GM13976 (cell line): ENCODE results near the gene STK32B.
"Not testable (repeated sequence)": the region's sequence is repeated elsewhere in the genome, so short reads cannot be mapped to it uniquely, and the experiment has no call there.

ENCODE experiments used
- DNase-seq: peaks from one replicate; pipeline ENCODE4 v3.0.0; 2012; ENCODE audit warnings: low spot score
- CTCF ChIP-seq: IDR thresholded peaks from 2 replicates; pipeline ENCODE4 v1.5.1; 2012; ENCODE audit warnings: borderline replicate concordance, mild to moderate bottlenecking; ENCODE audit not compliant: insufficient read depth; ENCODE audit errors: extremely low read depth, missing control alignments, control extremely low read depth
- in situ Hi-C: fragments of 300-500 bp; cut with MboI; formaldehyde crosslinking; loops from one replicate; pipeline ENCODE4 v1.12.0; 2022; ENCODE audit warnings: low sequenced_read_pairs, mixed read lengths, inconsistent platforms; ENCODE audit not compliant: unreplicated experiment

STK32B gene

DNA sequence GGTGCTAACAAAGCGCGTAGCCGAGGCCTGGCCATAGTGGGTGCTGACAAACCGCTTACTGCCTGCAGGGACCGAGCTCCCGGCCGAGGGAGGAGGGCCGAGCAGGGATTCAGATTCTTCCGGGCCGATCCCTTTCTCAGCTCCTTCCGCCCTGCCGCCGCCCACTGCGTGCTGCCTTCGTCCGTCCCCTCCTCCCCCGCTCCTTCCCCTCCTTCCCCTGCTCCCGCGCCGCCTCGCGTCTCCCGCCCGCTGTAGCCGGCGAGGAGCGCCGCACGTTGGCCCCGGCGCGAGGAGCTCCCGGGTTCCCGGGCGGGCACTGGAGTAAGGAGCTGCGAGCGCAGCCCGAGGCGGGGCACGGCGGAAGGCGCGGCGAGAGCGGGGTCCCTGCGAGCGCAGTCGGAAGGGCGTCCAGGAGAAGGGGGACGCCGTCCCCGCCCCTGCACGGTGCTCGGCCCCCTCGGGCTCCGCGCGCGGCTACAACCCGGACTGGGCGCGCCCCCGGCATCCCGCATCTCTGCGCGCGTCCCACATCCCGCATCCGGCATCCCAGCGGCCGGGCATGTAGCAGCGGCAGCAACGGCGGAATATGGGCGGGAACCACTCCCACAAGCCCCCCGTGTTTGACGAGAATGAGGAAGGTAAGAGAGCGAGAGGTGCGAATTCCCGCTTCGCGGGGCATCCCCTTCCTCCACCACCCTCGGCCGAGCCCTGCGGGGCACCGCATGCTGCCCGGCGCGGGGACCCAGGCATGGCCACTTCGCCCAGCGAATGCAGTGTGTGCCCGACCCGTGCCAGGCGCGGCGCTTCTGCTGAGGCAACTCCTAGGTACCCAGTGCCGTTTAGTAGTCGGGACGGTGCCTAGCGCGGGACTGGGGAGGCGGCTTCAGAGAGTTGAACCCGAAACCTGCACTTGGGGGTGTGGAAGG is at the start of gene STK32B:
STK32B (plus strand) TSS at position 203 of the 926 bp plus-strand sequence.
- peak; percentile 45 for DNase-seq
- no peak for TF ChIP-seq CTCF
- in situ Hi-C loops = no loop called here

DNA sequence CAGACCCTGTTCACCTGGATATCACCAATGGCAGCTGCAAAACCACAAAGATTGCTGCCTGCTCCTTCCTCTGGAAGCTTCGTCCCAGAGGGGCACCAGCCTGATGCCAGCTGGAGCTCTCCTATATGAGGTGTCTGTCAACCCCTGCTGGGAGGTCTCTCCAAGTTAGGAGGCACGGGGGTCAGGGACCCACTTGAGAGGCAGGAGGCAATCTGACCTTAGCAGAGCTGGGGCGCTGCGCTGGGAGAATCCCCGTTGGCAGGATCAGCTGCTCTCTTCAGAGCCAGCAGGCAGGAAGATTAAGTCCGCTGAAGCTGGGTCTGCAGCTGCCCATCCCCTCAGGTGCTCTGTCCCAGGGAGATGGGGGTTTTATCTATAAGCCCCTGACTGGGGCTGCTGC is 49.6 kb upstream of the STK32B start:
- in situ Hi-C loops, DNase-seq: not testable (repeated sequence)

- DNase-seq = no peak
- no peak for TF ChIP-seq CTCF
- in situ Hi-C loops = no loop called here
Observed at GRCh38 chr4:5003372-5003857, 47.9 kb upstream of the STK32B start.

- in situ Hi-C loops = no loop called here
- TF ChIP-seq CTCF = no peak
- DNase-seq = no peak
Observed at GRCh38 chr4:5003918-5004317, 47.4 kb upstream of the STK32B start.

GRCh38 chr4:5004496-5004895 is 46.8 kb upstream of the STK32B start:
- TF ChIP-seq CTCF = no peak
- DNase-seq = no peak
- in situ Hi-C loops = no loop called here

GRCh38 chr4:5006932-5007331 is 44.3 kb upstream of the STK32B start:
- DNase-seq, in situ Hi-C loops: not testable (repeated sequence)

DNA sequence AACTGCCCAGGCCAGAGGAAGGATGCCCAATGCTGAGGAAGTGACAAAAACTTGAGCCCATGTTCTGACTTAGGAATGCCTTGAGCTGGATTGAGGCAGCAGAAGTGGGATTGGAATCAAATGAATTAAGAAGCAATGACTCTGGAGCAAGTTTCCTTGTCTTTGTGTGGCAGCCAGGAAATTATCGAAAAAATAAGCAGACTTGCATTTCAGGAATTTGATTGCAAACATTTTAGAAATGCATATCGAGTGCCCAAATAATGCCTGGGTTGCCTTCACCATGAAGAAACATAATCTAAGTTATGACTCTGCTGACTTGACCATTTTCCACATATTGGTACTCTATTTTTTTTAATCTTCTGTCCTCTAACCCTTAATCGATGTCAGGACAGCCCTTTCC is 41.5 kb upstream of the STK32B start:
- TF ChIP-seq CTCF = no peak
- in situ Hi-C loops = no loop called here
- DNase-seq = no peak
